SK-N-SH treated with all-trans-retinoic acid at 6 μM for 48 hours (cell line): ENCODE data around the gene EPHB4.
A peak's percentile ranks its signal among the peaks of the same experiment; 100 is the strongest.

Experiments used
- ATAC-seq: fragments of 200-7000 bp; cut with Tn5 transposase; 3 replicates; pipeline ENCODE4 v1.9.1; 2020; ENCODE audit warnings: mild to moderate bottlenecking, moderate library complexity
- ARNTL ChIP-seq: fragments of 450-650 bp; formaldehyde crosslinking; IDR thresholded peaks from 2 replicates; pipeline ENCODE4 v1.5.0; 2020; ENCODE audit warnings: low read depth, mild to moderate bottlenecking, moderate library complexity, borderline replicate concordance
- BACH2 ChIP-seq: fragments of 250-450 bp; sonication (Bioruptor Pico); IDR thresholded peaks from 2 replicates; pipeline ENCODE4 v1.9.0; 2021; ENCODE audit warnings: mild to moderate bottlenecking, borderline replicate concordance
- CREB5 ChIP-seq: fragments of 250-450 bp; sonication (Bioruptor Pico); IDR thresholded peaks from 2 replicates; pipeline ENCODE4 v1.5.1; 2020; ENCODE audit warnings: low read depth, mild to moderate bottlenecking, moderate library complexity
- CSDC2 ChIP-seq: fragments of 250-450 bp; sonication (Bioruptor Pico); IDR thresholded peaks from 2 replicates; pipeline ENCODE4 v1.5.0; 2020; ENCODE audit warnings: mild to moderate bottlenecking, moderate library complexity
- ESRRG ChIP-seq: fragments of 250-450 bp; sonication (Bioruptor Pico); IDR thresholded peaks from 2 replicates; pipeline ENCODE4 v1.6.1; 2021; ENCODE audit warnings: mild to moderate bottlenecking
- ISL1 ChIP-seq: fragments of 250-450 bp; sonication (Bioruptor Pico); IDR thresholded peaks from 2 replicates; pipeline ENCODE4 v2.1.2; 2022; ENCODE audit warnings: mild to moderate bottlenecking, moderate library complexity
- OSR1 ChIP-seq: fragments of 250-450 bp; sonication (Bioruptor Pico); IDR thresholded peaks from 2 replicates; pipeline ENCODE4 v1.8.0; 2022; ENCODE audit warnings: moderate library complexity, mild to moderate bottlenecking, inconsistent platforms
- PATZ1 ChIP-seq: fragments of 250-450 bp; sonication (Bioruptor Pico); IDR thresholded peaks from 2 replicates; pipeline ENCODE4 v1.8.0; 2020; ENCODE audit warnings: mild to moderate bottlenecking, moderate library complexity, borderline replicate concordance
- POU6F1 ChIP-seq: fragments of 250-450 bp; sonication (Bioruptor Pico); IDR thresholded peaks from 2 replicates; pipeline ENCODE4 v1.8.0; 2021; ENCODE audit warnings: low read depth, mild to moderate bottlenecking, moderate library complexity, borderline replicate concordance
- PPARA ChIP-seq: fragments of 250-450 bp; sonication (Bioruptor Pico); IDR thresholded peaks from 2 replicates; pipeline ENCODE4 v1.5.0; 2020; ENCODE audit warnings: mild to moderate bottlenecking, borderline replicate concordance
- TCF4 ChIP-seq: fragments of 250-450 bp; sonication (Bioruptor Pico); IDR thresholded peaks from 2 replicates; pipeline ENCODE4 v1.8.0; 2021; ENCODE audit warnings: mild to moderate bottlenecking, moderate library complexity, borderline replicate concordance
- TOX ChIP-seq: fragments of 250-450 bp; sonication (Bioruptor Pico); IDR thresholded peaks from 2 replicates; pipeline ENCODE4 v1.8.0; 2021; ENCODE audit warnings: mild to moderate bottlenecking, moderate library complexity, borderline replicate concordance
- TSHZ2 ChIP-seq: fragments of 250-450 bp; sonication (Bioruptor Pico); IDR thresholded peaks from 2 replicates; pipeline ENCODE4 v1.5.0; 2020; ENCODE audit warnings: mild to moderate bottlenecking, moderate library complexity
- ZFP30 ChIP-seq: fragments of 450-650 bp; formaldehyde crosslinking; IDR thresholded peaks from 2 replicates; pipeline ENCODE4 v1.5.0; 2022; ENCODE audit warnings: mild to moderate bottlenecking, moderate library complexity
- ZNF565 ChIP-seq: fragments of 450-650 bp; formaldehyde crosslinking; conservative IDR thresholded peaks from 2 replicates; pipeline ENCODE4 v1.5.0; 2020; ENCODE audit warnings: low read depth, mild to moderate bottlenecking, moderate library complexity
- ZNF70 ChIP-seq: fragments of 450-650 bp; formaldehyde crosslinking; IDR thresholded peaks from 2 replicates; pipeline ENCODE4 v1.5.0; 2020; ENCODE audit warnings: mild to moderate bottlenecking, moderate library complexity
- ZNF8 ChIP-seq: fragments of 450-650 bp; formaldehyde crosslinking; IDR thresholded peaks from 2 replicates; pipeline ENCODE4 v1.5.0; 2020; ENCODE audit warnings: mild to moderate bottlenecking, moderate library complexity

Gene EPHB4

GRCh38 chr7:100804681-100805431, 22.5 kb downstream of the EPHB4 start:
- no peak for ATAC-seq
- no peak for TF ChIP-seq ZNF8 (CRISPR knock-in tag)
- TF ChIP-seq OSR1 (CRISPR knock-in tag), result no peak
- no peak for TF ChIP-seq TOX
- no peak for TF ChIP-seq ZNF565 (CRISPR knock-in tag)
- no peak for TF ChIP-seq CREB5 (CRISPR knock-in tag)
- no peak for TF ChIP-seq CSDC2
- no peak for TF ChIP-seq ZNF70 (CRISPR knock-in tag)
- no peak for TF ChIP-seq PATZ1 (CRISPR knock-in tag)
- TF ChIP-seq TCF4 (CRISPR knock-in tag), result no peak
- no peak for TF ChIP-seq PPARA (CRISPR knock-in tag)
- TF ChIP-seq BACH2 (CRISPR knock-in tag), result no peak
- TF ChIP-seq TSHZ2, result no peak
- no peak for TF ChIP-seq ISL1 (CRISPR knock-in tag)
- TF ChIP-seq ZFP30, result no peak
- TF ChIP-seq ARNTL, result no peak
- TF ChIP-seq POU6F1, result no peak

GRCh38 chr7:100803398-100804161, 23.7 kb downstream of the EPHB4 start:
- TF ChIP-seq CREB5 (CRISPR knock-in tag) (no peak), TOX (no peak), ZFP30 (no peak), BACH2 (CRISPR knock-in tag) (no peak), PATZ1 (CRISPR knock-in tag) (no peak), PPARA (CRISPR knock-in tag) (no peak), TSHZ2 (no peak), ESRRG (no peak)
- ATAC-seq, result peak; percentile 90
